ENCODE measurements around the gene AAMDC.

Gene AAMDC

DNA sequence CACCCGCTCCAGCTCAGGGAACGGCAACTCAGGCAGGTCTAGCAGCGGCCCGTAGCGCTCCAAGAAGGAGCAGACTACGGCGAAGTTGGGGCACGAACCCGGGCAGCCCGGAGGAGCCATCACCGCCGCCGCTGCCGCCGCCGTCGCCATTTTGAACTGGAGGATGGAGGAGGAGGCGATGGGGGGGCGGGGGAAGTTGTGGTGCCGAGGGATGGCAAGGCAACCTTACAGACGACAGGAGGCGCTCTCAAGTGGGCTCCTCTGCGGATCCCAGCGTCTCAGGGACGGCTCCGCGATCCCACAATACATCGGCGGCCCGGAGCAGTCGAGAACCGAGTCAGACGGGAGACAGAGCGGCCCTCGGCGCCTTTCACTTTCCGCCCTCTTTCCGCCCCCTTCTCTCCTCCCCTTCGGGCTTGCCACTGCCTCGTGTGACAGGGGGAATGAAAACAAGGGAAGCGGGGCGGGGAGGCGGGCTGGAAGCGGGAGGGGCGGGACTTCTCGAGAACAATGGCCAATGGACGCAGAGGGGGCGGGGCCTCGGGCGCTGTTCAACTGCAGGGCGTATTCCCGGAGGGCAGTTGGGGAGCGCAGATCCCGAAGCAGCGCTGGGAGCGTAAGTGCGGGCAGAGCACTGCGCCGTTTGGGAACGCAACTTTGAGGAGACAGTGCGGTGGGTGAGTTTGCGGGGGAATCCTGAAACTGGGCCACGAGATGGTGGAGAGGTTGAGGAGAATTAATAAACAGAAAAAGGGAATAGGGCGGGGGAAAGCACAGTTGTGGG is at the start of gene AAMDC, which contains the start of gene RSF1:
TSS of gene AAMDC (plus strand) at position 580 of the 784 bp plus-strand sequence. CDS start 21,353 bp downstream, outside the sequence.
TSS of gene RSF1 (minus strand) at position 158 of the 784 bp plus-strand sequence. CDS start at position 150, 8 bp downstream.
- DNase-seq (ENCODE audit: low read depth) = peak; percentile 91

DNA sequence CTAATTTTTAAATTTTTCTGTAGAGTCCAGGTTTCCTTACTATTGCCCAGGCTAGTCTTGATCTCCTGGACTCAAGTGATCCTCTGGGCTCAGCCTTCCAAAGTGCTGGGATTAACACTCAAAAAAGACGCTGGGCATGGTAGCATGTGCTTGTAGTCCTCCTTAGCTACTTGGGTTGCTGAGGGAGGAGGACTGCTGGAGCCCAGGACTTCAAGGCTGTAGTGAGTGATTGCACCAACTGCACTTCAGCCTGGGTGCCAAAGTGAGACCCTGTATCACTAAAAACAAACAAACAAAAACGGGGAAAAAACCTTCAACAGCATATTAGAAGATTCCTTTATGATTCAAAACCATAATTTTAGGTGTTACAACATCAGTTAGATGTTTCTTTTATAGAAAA is 45.0 kb upstream of the AAMDC start:
- no peak for DNase-seq (ENCODE audit: low read depth)

DNA sequence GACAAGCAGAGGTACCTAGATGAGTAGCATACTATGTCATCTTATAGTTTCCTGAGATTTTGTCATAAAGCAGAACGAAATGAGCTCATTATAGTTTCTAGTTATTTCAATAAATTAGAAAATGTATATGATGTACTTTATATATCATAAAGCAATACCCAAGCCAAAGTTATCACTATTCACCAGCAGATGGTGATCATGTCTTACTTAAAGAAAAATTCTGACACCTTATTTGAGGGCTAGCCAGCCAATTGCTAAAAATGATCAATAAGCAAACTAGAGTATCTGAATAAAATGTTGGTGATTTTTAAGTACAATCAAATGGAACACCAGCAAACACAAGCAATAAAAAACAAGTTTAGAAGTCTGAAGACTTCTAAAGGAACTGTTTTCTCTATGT is 44.5 kb upstream of the AAMDC start:
- DNase-seq (ENCODE audit: low read depth) = no peak

DNA sequence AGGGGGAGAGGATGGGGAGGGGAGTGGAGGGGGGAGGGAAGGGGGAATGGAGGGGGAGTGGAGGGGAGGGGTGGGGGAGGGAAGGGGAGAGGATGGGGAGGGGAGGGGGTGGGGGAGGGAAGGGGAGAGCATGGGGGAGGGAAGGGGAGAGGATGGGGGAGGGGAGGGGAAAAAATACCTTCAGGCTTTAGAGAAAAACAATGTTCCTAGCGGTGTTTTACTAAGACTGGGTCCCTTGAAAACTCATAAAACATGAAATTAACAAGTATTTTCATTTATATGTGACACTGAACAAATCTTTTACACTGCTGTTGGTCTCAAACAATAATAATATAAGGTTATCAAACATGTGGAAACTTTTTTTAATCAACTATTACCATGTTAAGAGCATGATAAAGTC is 42.8 kb upstream of the AAMDC start:
- DNase-seq (ENCODE audit: low read depth) = no peak

DNA sequence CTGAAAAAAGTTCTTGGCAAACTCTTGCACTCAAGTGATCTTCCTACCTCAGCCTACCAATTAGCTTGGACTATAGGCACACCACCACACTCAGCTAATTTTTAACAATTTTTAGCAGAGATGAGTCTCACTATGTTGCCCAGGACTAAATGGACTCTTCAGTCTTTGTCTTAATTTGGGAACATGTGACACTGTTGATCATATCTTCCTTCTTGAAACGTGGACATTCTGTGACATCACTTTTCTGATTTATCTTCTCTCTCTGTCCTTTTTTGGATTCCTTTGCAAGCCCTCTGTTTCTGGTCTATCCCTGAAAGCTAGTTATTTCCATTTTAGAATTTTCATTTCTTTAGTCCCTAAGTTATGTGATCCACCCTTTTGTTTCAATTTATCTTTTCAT is 42.4 kb upstream of the AAMDC start:
- DNase-seq (ENCODE audit: low read depth) = no peak

DNA sequence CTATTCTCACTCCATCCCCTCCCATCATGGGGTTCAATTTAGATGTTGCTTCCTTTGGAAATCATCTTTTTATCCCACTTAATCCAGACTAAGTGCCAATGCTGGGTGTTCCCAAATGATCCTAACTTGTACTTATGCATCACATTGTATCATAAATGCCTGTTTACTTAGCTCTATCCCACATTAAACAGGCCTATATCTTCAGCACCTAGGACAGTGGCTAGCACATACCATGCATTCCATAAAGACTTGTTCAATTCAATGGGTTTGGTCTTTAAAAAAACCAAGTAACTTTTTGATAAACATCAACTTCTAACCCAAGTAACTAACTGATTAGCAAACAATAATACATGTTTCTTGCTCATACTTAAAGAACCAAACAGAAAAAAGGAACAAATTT is 41.0 kb upstream of the AAMDC start:
- DNase-seq (ENCODE audit: low read depth) = peak; percentile 19

DNA sequence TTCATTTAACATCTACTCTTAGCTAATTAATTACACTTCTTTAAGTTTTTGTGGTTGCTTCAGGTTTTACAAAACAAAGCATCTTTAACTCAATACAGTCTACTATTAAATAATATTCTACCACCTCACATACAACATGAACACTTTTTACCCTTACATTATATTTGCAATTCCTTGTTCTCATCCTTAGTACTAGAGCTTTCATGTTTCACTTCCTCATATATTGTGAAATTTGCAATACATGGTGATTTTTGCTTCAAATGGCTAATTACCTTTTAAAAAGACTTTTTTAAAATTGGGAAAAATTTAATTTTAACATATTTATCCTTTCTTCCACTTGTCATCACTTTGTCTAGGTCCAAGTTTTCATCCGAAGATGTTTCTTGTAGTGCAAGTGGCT is 37.9 kb upstream of the AAMDC start:
- no peak for DNase-seq (ENCODE audit: low read depth)

DNA sequence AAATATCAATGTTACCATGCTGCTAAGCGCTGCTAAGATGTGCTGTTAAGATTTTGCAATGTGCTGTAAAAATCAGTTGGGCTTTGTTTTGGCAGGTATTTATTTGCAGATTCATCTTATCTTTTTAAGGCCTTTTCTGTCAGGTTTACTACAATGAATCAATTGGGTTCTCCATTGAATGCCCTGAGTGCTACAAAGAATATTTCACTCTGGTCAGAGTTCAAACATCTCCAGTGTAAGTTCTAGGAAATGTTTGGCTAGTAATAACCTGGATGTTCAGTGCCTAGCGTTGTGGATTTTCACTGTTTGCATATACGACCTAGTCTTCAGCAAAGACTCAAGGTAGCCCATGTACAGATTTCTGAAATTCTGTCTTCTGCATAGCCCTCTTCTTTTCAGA is 36.4 kb upstream of the AAMDC start:
- DNase-seq (ENCODE audit: low read depth) = no peak

DNA sequence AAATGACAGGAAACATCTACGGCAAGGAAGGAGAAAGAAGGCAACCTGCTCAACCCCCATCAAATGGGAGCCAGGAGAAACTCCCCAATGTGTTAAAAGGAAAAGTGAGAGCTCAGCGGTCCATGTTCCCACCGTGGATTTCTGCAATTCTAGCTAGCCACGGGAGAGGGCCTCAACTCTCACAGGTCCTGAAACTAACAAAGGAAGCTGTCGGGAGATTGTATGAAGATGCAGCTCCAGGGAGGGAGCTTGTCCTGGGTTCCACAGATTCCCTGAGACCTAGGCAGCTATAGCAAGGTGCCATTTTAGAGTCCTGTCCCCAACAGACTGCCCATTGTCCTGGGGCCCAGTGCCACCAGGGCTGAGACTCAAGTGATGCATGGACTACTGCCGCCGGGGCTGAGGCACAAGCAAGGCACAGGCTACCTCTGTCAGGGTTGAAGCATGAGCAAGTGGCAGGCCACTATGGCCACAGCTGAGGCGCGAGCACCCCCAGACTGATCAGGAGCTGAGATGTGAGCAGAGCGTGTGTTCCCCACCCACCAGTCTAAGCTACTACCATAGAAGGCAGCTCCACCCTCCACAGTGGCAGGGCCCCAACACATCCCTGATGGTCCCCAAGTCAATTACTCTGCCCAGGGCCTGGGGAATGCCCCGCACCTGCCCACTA is 31.7 kb upstream of the AAMDC start:
- DNase-seq (ENCODE audit: low read depth) = no peak

DNA sequence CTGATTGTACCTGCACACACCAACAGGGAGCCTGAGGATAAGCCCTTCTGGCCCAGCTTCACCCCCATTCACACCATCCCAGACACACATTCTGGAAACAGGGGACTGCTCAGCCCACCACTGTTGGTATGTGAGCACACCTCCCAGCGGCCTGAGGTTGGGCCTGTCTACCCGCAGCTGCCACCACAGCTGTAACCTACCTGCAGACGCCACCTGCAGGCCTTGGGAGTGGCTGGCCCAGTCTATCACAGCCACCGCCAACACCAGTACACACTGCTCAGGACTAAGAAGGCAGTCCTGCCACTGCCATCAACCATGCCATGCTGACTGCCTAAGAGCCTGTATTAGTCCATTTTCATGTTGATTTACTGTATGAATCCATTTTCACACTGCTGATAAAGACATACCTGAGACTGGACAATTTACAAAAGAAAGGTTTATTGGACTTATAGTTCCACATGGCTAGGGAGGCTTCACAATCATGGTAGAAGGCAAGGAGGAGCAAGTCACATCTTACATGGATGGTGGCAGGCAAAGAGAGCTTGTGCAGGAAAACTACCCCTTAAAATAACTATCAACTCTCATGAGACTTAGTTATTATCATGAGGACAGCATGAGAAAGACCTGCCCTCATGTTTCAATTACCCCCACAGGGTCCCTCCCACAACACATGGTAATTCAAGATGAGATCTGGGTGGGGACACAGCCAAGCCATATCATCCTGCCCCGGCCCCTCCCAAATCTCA is 31.0 kb upstream of the AAMDC start:
- no peak for DNase-seq (ENCODE audit: low read depth)

DNA sequence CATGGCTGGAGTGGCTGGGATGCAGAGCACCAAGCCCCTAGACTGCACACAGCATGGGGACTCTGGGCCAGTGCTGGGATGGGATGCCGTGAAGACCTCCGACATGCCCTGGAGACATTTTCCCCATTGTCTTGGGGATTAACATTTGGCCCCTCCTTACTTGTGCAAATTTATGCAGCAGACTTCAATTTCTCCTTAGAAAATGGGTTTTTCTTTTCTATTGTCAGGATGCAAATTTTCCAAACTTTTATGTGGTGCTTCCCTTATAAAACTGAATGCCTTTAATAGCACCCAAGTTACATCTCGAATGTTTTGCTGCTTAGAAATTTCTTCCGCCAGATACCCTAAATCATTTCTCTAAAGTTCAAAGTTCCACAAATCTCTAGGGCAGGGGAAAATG is 29.6 kb upstream of the AAMDC start:
- no peak for DNase-seq (ENCODE audit: low read depth)

DNA sequence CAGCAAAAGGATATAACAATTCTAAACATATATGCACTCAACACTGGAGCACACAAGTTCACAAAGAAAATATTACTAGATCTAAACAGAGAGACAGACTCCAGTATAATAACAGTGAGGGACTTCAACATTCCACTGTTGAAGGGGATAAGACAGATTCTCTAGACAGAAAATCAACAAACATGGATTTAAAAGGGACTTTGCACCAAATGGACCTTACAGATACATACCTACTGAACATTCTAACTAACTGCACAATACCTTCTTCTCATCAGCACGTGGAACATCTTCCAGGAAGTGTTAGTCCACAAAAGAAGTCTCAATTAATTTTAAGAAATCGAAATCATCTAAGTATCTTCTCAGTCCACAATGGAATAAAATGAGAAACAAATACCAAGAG is 27.0 kb upstream of the AAMDC start:
- no peak for DNase-seq (ENCODE audit: low read depth)

DNA sequence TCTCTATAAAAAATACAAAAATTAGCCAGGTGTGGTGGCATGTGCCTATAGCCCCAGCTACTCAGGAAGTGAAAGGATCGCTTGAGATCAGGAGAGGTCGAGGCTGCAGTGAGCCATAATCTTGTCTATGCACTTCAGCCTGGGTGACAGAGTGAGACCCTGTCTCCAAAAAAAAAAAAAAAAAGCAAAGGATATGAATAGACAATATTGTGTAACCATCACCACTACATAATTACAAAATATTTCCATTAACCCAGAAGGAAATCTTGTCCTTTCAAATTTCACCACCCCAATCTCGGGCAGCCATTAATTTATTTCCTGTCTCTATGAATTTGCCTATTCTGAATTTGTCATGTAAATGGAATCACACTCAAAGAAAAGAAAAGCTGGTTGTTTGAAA is 21.6 kb upstream of the AAMDC start:
- no peak for DNase-seq (ENCODE audit: low read depth)

DNA sequence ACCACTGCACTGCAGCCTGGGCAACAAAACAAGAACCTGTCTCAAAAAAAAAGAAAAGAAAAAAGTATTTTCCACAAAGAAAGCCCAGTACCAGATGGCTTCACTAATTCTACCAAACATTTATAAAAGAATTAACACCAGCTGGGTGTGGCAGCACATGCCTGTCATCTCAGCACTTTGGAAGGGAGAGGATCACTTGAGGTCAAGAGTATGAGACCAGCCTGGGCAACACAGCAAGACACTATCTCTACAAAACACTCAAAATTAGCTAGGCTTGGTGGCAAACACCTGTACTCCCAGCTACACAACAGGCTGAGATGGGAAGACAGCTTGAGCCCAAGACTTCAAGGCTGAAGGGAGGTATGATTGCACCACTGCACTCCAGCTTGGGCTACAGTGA is 20.5 kb upstream of the AAMDC start:
- DNase-seq (ENCODE audit: low read depth) = no peak

DNA sequence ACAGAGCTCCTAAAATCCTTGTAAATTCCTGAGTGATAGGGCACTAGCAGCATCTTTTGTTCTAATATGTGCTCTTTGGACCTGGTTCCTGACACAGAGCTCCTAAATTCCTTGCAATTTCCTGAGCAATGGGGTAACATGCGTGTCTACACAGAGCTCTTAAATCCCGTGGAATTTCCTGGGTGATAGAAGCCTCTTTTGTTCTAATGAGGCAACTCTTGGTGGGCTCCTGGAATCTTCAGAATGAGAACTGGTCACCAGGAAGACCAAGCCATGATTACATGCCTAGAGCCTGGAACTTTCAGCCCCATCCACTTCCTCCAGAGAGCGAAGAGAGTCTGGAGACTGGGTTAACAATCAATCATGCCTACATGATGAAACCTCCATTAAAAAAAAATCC is 19.5 kb upstream of the AAMDC start:
- no peak for DNase-seq (ENCODE audit: low read depth)

DNA sequence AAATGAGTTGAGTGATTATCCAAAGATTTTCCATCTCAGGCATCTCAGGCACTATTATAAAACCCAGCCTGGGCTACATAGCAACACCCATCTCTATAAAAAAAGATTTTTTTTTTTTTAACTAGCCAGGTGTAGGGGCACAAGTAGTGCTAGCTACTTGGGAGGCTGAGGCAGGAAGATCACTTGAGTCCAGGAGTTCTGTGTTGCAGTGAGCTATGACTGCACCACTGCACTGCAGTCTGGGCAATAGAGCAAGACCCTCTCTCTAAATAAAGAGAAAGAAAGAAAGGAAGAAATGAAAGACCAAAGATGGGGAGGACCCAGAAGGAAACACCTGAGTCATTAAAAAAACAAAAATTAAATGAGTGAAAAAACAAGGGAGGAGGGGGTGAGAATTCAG is 14.5 kb upstream of the AAMDC start:
- DNase-seq (ENCODE audit: low read depth) = no peak

DNA sequence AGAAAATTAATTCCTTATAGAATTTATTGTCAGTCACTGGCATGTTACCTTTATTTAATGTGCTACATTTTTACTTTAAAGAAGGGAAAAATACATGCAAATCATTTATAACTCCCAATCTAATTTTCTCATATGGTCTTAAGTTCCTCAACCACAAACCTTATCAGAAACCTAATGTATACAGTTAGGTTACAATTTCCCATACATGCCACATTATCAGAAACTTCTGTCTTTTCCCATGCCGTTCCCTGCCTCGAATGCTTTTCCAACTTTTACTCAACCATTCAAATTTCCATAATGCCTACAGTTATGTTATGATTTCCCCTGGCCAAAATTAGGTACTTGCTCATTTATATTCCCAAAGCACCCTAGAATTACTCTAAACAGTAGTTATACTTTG is 14.0 kb upstream of the AAMDC start:
- DNase-seq (ENCODE audit: low read depth) = no peak

DNA sequence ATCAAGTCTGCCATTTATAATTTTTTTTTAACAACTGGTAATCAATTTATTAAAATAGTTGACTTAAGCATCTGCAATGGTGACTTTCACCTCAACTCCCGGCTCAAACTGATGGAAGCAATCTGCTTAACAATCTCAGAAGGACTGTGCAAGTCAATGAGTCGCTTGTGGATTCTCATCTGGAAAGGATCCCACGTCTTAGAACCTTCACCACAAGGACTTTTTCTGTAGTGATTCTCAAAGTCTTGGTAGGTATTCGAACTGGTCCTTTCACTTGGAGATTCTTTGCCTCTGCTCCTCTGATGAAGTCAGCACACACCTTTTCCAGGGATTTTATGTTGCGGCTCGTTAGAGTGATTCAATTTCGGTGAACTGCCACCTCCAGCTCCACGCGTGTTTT is 7.7 kb upstream of the AAMDC start:
- no peak for DNase-seq (ENCODE audit: low read depth)

DNA sequence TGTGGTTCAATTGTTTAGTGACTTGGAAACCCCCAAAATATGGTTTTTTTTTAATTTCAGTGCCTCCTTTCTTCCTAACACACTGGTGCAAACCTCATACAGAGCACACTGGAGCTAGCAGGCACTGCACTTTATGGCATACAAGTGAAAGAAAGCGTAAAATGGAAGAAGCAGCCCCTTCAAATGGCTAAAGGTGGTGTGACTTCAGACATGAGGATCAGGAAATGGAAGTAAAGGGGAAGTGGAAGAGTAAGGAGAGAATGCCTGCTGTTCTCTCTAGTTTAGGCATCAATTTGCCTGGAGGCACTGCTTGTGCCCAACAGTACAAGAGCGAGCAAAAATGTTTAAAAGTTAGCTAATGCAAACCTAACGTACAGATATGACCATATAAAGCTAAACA is 6.1 kb upstream of the AAMDC start:
- DNase-seq (ENCODE audit: low read depth) = no peak

DNA sequence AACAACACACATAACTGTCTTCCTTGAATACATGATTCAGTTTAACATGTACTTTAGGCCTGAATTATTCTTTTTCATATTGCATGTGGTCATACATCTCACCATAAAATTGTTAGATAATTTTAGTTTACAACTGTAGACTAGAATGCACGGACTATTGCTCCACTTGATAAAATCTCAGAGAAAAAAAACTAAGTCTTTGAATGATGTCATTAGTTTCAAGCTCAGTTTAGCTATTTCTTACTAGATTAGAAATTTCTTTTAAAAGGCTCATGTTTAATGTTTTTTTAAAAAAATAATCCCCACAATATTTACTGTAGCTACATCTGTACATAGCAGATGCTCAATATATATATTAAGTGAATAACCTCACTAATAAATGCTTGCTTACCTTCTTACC is 5.5 kb upstream of the AAMDC start:
- DNase-seq (ENCODE audit: low read depth) = no peak

DNA sequence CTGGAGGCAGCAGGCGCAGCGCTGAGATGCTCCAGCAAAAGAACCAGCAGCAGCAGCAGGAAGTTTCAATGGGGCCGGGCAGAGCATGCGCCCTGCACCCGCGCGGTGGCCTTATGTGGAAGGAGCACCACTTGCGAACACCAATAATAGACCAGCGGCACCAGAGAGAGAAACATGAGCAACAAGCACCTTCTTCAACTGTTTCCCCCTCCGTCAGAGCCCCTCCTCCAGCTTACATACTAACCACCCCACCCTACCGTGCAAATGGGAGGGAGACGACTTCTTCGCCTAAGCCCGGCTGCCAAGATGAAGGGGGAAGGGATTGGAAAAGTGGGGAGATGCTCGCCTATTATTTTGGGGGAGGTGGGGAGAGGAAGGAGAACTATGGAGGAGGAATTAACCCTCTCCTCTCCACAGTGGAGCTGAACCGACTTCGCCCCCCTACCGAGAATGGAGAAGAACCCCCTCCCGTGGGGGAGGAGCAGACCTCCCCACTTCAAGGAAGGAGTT is 1.5 kb upstream of the AAMDC start:
- DNase-seq (ENCODE audit: low read depth) = peak; percentile 63

DNA sequence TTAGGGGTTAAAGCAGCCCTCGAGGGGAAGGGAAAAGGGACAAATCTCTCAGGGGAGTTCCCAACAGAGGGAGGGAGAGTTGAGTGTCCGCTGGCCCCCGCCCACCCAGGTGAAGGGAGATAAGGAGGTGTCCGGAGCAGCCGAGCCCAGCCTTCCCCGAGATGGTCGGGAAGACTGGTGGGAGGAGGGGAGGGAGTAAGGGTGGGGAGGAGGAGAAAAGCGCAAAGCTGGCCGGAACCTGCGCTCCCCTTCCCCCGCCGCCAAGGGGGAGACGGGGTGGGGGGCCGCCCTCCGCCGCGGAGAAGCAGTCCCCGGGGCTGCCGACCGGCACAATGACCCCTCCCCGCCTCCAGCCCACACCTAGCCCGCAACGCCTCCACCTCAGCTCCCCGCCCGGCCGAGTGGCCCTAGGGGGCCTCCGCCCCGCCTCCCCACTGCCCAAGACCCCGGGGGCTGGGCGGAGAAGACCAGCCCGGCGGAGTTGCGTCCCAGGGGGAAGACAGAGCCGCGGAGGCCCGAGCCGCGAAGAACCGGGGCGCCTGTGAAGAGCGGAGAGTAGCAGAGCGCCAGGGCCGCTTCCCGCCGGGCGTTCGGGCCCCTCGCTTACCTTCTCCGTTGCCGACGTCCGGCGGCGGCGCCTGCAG is 901 bp upstream of the AAMDC start:
- DNase-seq (ENCODE audit: low read depth) = no peak

Data from non-pigmented ciliary epithelial cell (primary cell).